ENCODE data around the gene DRG1. TPM values are rescaled to one million over a fixed set of nuclear protein-coding genes. Genes with fewer than 3 reads are reported as not detected.

DRG1 gene
- total and polyA plus RNA-seq, 2 donors (not counting 1 experiment from before 2014, with no cell fraction given) = 33.9 to 58.9 TPM

DNA sequence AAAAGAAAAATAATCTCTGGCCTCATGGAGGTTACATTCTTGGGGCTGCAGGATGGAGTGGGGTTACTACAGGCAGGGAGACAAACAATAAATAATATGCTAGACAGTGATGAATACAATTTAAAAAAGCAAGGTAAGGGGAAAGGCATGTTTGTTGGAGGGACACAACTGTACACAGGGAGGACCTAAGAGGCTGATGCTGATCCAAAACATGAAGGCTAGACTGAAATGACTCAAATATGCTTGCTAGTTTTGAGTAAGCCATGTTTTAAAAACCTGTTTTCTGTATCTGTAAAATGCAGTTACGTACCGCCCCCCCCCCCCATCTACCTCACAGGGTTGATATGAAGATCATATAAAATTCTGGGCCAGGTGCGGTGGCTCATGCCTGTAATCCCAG, 46.2 kb downstream of the DRG1 start:
- Histone ChIP-seq H3K36me3 (replicated peaks in 1 of 2; ENCODE audit: control extremely low read depth in 1 of 2, control insufficient read depth in 1 of 2, extremely low read depth in 1 of 2, insufficient read depth in 2 of 2, low read length in 1 of 2) (peaks cover 1 to 72% of the 10 kb centered on the region in 2 experiments), H3K4me3 (ENCODE audit: control extremely low read depth in 1 of 5, extremely low read depth in 1 of 5, insufficient read depth in 1 of 5, low read depth in 2 of 5, low read length in 4 of 5) (no peak overlapping the region), H2AFZ (ENCODE audit: insufficient read depth, low read depth, low read length, poor library complexity, severe bottlenecking) (no peak overlapping the region), H3K4me1 (ENCODE audit: control insufficient read depth in 2 of 2, insufficient read depth in 2 of 2, low read length in 2 of 2) (peaks cover 8 to 11% of the 10 kb centered on the region in 2 donors), H4K20me1 (ENCODE audit: control insufficient read depth, insufficient read depth, low read length, poor library complexity, severe bottlenecking) (no peaks in the 10 kb centered on the region), H3K27ac (ENCODE audit: low read length in 2 of 2) (no peak overlapping the region), H3K9ac (ENCODE audit: low read length) (no peak overlapping the region), H3K79me2 (ENCODE audit: control insufficient read depth, insufficient read depth, low read length) (no peaks in the 10 kb centered on the region), H3K4me2 (replicated peaks; ENCODE audit: low read depth, low read length, poor library complexity, severe bottlenecking) (no peak overlapping the region), H3K27me3 (replicated peaks in 1 of 4; ENCODE audit: control extremely low read depth in 1 of 4, control insufficient read depth in 3 of 4, insufficient read depth in 4 of 4, low read length in 3 of 4) (no peaks in the 10 kb centered on the region), H3K9me3 (ENCODE audit: control extremely low read depth in 1 of 3, control insufficient read depth in 2 of 3, insufficient read depth in 1 of 3, low read length in 2 of 3) (no peaks in the 10 kb centered on the region)
- H3K27ac Mint-ChIP-seq = no peak overlapping the region
- CTCF ChIA-PET = no interaction called here
- POLR2A ChIA-PET = no interaction called here
- no peak for DNase-seq
- H3K4me3 Mint-ChIP-seq = no peak overlapping the region
- no peaks in the 10 kb centered on the region for H3K9me3 Mint-ChIP-seq (ENCODE audit: insufficient read depth)
- peaks cover 14% of the 10 kb centered on the region for H3K4me1 Mint-ChIP-seq
- no peak for ATAC-seq (ENCODE audit: low read depth)
- intact Hi-C loops (cut with micrococcal nuclease) = no loop called here
- no peak for TF ChIP-seq EZH2 (IDR thresholded peaks at IDR 0.05; ENCODE audit: borderline replicate concordance, insufficient read depth, low read depth, low read length, poor library complexity, severe bottlenecking)
- TF ChIP-seq, protein P1, sequence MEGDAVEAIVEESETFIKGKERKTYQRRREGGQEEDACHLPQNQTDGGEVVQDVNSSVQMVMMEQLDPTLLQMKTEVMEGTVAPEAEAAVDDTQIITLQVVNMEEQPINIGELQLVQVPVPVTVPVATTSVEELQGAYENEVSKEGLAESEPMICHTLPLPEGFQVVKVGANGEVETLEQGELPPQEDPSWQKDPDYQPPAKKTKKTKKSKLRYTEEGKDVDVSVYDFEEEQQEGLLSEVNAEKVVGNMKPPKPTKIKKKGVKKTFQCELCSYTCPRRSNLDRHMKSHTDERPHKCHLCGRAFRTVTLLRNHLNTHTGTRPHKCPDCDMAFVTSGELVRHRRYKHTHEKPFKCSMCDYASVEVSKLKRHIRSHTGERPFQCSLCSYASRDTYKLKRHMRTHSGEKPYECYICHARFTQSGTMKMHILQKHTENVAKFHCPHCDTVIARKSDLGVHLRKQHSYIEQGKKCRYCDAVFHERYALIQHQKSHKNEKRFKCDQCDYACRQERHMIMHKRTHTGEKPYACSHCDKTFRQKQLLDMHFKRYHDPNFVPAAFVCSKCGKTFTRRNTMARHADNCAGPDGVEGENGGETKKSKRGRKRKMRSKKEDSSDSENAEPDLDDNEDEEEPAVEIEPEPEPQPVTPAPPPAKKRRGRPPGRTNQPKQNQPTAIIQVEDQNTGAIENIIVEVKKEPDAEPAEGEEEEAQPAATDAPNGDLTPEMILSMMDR (IDR thresholded peaks at IDR 0.05) = no peak
- no peaks in the 10 kb centered on the region for H3K27me3 Mint-ChIP-seq
- no CpG with 5 or more reads among the region's 3 CpGs for WGBS (ENCODE audit: insufficient coverage)

DNA sequence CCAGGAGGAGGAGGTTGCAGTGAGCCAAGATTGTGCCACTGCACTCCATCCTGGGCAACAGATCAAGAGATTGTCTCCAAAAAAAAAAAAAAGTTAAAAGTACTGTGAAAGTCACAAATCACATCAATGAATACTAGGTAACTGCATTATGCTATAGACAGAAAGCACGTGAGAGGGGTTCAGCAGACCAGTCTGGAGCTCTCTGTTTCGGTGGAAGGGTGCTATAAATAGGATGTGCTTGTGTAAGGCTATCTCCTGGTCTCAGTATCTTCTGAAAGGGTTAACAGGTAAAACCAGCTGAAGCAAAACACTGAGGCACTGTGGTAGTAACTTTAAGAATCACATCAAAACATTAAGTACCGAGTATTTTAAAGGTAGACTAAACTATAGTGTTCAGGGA, 46.8 kb downstream of the DRG1 start:
- Histone ChIP-seq H3K27ac (ENCODE audit: low read length in 2 of 2) (no peak overlapping the region), H3K9ac (ENCODE audit: low read length) (no peak overlapping the region), H3K79me2 (ENCODE audit: control insufficient read depth, insufficient read depth, low read length) (no peaks in the 10 kb centered on the region), H3K36me3 (replicated peaks in 1 of 2; ENCODE audit: control extremely low read depth in 1 of 2, control insufficient read depth in 1 of 2, extremely low read depth in 1 of 2, insufficient read depth in 2 of 2, low read length in 1 of 2) (peaks cover 1 to 69% of the 10 kb centered on the region in 2 experiments), H3K9me3 (ENCODE audit: control extremely low read depth in 1 of 3, control insufficient read depth in 2 of 3, insufficient read depth in 1 of 3, low read length in 2 of 3) (no peaks in the 10 kb centered on the region), H3K27me3 (replicated peaks in 1 of 4; ENCODE audit: control extremely low read depth in 1 of 4, control insufficient read depth in 3 of 4, insufficient read depth in 4 of 4, low read length in 3 of 4) (no peaks in the 10 kb centered on the region), H4K20me1 (ENCODE audit: control insufficient read depth, insufficient read depth, low read length, poor library complexity, severe bottlenecking) (no peaks in the 10 kb centered on the region), H3K4me3 (ENCODE audit: control extremely low read depth in 1 of 5, extremely low read depth in 1 of 5, insufficient read depth in 1 of 5, low read depth in 2 of 5, low read length in 4 of 5) (no peak overlapping the region), H2AFZ (ENCODE audit: insufficient read depth, low read depth, low read length, poor library complexity, severe bottlenecking) (no peak overlapping the region), H3K4me1 (ENCODE audit: control insufficient read depth in 2 of 2, insufficient read depth in 2 of 2, low read length in 2 of 2) (peaks cover 8 to 11% of the 10 kb centered on the region in 2 donors), H3K4me2 (replicated peaks; ENCODE audit: low read depth, low read length, poor library complexity, severe bottlenecking) (no peak overlapping the region)
- ChIA-PET CTCF (interaction anchor here (1.3 to 1.5 kb wide), 3 partner anchors 45 to 219 kb away, joined by 3 to 4 read pairs (median 4); no protein-coding TSS in a partner anchor), POLR2A (no interaction called here)
- Mint-ChIP-seq H3K27me3 (no peaks in the 10 kb centered on the region), H3K4me3 (no peak overlapping the region), H3K27ac (no peak overlapping the region), H3K4me1 (peaks cover 14% of the 10 kb centered on the region), H3K9me3 (ENCODE audit: insufficient read depth) (no peaks in the 10 kb centered on the region)
- intact Hi-C loops (cut with micrococcal nuclease) = no loop called here
- ATAC-seq (ENCODE audit: low read depth) (no peak), DNase-seq (no peak)
- WGBS (ENCODE audit: insufficient coverage) = no CpG with 5 or more reads among the region's 3 CpGs
- no peak for TF ChIP-seq EZH2 (IDR thresholded peaks at IDR 0.05; ENCODE audit: borderline replicate concordance, insufficient read depth, low read depth, low read length, poor library complexity, severe bottlenecking)
- TF ChIP-seq, protein P1 (IDR thresholded peaks at IDR 0.05) = no peak
